NCI-H446 treated with DMSO at 0.1 percent for 48 hours (cell line): Measurements from ENCODE around the gene CILP2.

Experiments used
- DNase-seq: peaks from one replicate; lab custom pipeline; 2025; lab: John Stamatoyannopoulos, UW

Gene CILP2

DNA sequence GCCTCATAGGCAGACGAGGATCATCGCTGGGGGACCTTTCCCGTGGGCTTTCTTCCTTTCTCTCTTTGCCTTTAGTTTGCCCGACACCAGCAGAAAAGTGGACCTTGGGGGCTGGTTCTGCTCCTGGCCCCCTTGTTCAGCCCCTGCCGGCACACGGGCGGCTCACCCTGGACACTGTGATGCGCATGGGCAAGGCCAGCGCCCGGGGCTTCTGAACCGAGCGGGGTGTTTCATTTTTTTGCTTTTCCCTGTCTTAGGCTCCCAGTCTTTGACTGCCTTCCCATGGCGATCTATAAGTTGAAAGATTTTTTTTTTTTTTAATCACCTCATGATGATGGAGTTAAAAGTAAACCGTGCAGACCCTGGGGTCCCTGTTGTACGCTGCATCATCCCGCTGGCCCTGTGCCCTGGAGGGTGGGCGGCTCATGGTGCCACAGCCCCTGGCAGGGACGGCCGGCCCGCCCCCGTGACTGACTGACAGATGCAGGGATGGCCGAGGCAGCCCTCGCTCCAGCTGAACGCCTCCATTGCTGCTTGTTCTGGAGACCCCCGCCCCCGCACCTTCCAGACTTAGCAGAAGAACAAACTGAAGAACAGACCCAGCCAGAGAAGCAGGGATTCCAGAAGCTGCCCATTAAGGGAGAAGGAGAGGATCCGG, 32.3 kb upstream of the CILP2 start:
- no peak for DNase-seq

DNA sequence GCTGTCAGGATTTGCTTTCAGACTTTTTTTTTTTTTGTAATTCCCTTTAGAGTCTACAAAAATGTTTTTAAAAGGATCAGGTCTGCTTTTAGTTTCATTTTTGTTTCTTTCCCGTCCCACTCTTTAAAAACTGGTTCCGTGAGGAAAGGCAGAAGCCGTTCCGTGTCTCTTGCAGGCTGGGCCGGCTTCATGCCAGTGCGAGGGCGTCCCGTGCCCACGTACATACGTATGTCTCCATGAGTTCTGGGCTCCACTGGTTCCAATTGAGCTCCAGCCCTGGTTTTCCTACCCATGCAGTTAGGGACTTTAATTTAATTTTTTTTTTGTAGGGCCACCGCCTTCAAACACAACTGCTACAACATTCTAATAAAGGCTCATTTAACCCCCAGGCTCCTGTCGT, 31.5 kb upstream of the CILP2 start:
- no peak for DNase-seq

DNA sequence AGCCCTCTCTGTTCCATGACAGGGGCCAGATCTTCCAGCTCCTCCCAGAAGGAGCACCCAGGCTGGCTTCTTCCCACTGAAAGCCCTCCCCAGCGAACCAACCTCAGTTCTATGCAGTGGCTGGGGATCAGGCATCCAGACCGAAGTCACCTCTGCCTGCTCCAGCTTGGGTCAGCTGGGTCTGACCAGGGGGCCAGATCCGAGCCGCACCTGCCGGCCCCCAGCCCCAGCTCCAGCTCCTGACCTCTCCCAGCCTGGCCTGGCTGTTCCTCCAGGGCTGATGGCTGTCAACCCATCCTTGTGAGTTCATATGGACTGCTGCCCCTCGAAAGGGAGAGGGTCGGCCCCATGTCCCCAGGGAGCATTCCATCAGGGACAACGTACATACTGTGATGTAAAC, 30.7 kb upstream of the CILP2 start:
- DNase-seq = no peak

DNA sequence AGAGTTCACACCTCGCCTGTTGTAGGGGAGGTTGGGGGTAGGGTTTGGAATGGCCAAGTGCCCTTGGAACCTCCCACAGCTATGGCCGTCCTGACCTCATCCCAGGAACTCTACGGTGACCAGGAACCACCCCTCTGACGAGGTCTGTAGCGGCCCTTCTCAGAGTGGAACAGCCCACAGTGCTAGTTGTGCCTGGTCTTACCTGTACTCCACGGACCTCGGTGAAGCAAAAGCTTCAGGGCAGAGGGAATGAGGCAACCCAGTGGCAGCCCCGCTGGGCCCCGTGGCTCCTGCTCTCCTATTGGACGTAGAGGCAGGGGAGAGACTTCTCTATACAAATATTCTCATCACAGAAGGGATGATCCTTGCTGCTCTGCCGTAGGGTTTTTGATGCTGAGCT, 29.8 kb upstream of the CILP2 start:
- no peak for DNase-seq

DNA sequence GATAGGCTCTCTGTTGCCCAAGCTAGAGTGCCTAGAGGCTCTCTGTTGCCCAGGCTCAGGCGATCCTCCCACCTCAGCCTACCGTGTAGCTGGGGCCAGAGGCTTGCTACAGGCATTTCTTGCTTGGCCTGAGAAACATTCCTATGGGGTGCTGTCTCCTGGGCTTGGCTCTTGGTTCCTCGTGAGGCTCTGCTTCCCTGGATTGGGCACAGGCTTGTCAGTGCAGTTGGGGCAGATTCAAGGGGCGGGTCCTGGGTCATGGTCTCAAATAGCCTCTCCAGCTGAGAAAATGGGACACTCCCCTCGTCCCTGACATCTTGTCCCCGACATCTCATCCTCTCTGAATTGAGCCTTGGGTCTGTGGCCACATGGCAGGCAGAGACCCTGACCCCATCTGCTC, 27.6 kb upstream of the CILP2 start:
- DNase-seq = no peak

DNA sequence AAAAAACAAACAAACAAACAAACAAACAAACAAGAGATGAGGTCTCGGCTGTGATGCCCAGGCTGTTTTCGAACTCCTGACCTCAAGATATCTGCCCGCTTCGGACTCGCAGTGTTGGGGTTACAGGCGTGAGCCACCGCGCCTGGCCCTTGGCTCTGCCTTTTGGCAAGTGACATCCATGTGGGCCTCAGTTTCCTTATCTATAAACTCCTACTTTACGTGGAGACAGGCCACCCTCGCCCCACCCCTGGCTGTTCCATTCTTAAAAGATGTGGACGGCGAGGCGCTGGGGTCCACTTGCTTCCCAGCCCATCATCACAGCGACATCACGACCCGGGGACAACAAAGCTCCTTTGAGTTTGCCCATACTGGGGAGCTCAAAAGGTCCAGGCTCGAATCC, 24.4 kb upstream of the CILP2 start:
- DNase-seq = no peak

DNA sequence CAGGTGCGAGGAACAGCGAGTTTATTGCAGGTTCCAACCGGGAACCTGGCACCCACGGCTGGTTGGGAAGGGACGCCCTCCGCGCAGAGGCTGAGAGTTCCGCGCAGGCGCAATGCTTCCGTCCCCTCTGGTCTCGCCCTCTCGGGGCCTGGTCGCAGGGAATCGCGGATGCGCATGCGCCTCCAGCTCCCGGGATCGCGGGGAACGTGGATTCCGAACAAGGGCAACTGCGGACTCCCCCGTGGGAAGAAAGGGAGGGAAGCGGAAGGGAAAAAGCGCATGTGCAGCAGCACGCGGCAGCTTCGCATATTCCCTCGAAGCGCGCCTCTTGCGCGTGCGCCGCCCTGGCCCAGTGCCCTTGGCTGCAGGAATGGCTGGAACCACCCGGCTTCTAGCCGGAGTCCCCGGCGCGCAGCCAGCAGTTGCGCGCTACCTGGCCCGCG, 23.8 kb upstream of the CILP2 start:
- DNase-seq = no peak

DNA sequence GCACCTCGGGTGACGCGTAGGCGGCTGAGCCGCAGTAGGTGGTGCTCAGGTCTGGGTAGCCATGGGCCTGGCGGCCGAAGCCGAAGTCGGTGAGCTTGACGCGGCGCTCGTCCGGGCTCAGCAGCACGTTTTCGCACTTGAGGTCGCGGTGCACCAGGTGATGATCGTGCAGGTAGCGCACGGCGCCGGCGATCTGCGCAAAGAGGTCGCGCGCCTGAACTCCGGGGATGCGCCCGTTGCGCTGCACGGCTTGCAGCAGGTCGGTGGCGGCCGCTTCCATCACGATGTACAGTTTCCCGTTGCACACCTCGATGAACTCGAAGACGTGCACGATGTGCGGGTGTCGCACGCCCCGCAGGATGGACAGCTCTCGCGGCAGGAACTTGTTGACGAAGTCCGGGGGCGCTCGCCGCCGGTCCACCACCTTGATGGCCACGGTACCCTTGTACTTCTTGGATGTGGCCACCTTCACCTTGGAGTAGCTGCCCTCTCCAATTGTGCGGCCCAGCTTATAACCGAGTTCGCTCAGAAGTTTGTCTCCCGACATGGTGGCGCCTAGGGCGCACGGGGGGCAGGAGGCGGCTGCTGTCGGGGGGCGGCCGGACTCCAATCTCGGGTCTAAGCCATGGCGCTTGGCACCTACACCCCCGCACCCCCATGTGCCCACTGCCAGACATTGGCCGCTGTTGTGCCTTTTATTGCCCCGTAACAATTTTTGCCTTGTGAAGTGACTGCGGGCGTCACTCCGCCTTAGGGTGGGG, 23.0 kb upstream of the CILP2 start, which contains the start of gene TSSK6:
Gene TSSK6 (minus strand): TSS at position 668 of the 761 bp plus-strand sequence. CDS start 121 bp downstream, at position 547.
- no peak for DNase-seq

DNA sequence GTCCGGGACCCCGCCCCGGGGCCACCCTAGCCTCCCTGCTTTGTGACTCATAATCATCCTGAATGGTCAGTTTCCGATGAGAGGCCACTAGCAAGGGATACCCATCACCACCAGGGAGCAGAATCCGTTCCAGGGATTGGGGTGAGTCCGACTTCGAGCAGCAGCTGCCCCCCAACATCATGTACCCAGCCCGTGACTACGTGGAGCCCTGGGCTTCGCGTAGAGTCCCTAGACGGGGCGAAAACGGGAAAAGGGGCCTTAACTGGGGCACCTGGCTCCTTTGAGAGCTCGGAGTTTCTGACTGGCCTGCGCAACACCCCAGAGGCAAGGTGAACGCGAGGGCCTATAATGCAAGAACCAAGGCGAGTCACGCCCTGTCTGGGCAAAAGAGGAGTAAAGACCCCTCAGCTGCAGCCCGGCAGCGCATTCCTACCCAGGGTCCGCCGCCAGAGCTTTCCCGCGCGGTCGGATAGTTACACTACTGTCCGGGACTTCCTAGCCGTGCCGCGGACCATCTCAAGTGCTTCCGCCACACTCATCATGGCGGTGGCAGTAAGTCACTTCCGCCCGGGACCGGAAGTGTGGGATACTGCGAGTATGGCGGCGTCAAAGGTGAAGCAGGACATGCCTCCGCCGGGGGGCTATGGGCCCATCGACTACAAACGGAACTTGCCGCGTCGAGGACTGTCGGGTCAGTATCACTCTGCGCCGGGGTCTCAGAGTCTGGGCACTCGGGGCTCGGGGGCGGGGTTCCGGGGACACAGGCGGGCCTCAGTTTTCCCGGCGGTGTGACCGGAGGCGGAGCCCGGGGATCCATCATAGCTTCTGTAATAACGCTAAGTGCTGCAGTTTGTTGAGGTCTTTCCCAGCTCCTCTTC, 22.2 kb upstream of the CILP2 start, which contains the start of gene NDUFA13:
Gene NDUFA13 (plus strand): TSS at position 584 of the 878 bp plus-strand sequence. CDS start 14 bp downstream, at position 598.
- DNase-seq = peak; percentile 87

DNA sequence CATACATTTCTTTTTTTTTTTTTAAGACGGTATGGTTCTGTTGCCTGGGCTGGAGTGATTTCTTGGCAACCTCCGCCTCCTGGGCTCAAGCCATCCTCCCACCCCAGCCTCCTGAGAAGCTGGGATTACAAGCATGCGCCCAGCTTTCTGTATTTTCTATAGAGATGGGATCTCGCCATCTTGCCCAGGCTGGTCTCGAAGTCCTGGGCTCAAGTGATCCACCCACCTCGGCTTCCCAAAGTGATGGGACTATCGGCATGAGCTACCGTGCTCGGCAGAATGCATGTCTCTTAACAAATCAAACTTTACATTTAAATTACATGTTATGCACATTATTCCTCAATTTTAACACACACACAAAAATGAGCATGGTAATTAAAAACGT, 20.8 kb upstream of the CILP2 start:
- no peak for DNase-seq

DNA sequence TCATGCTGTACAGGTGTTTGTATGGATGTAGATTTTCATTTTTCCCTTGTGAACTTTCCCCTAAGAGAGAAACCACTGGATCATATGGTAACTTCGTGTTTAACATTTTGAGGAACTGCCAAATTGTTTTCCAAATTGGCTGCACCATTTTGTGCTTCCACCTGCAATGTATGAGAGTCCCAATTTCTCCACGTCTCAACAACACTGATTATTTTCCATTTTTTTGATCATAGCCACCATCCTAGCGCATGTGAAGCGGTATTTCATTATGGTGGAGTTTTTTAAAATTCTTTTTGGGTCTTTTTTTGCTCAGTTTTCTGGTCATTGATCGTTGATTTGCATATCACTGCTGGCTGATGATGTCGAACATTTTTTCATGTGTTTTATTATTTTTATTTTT, 17.1 kb upstream of the CILP2 start:
- DNase-seq = no peak

DNA sequence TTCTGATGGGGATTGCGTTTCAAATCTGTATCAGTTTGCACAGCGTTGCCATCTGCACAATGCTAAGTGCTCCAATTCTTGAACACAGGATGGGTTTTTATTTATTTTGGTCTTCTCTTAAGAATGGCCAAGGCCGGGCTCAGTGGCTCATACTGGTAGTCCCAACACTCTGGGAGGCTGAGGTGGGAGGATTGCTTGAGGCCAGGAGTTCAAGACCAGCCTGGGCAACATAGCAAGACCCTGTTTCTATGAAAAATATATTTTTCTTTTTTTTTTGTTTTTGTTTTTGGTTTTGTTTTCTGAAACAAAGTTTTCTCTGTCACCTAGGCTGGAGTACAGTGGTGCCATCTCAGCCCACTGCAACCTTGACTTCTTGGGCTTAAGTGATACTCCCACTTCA, 14.9 kb upstream of the CILP2 start:
- no peak for DNase-seq

DNA sequence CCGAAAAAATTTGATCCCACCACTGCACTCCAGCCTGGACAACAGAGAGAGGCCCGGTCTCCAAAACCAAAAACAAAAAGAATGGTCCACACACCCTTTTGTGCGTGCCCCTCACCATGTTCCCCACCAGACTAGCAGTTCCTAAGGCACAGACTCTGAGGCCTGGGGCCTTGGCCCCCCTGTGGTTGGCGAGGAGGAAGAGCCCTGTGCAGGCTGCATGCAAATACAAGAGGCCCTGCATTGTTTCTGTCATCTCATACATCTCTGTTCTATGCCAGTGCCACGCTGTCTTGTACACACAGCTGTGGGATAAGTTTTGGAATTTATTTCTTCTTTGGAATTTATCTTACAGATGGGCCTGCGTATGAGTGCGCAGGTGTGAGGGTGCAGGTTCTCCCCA, 14.0 kb upstream of the CILP2 start:
- DNase-seq = no peak

DNA sequence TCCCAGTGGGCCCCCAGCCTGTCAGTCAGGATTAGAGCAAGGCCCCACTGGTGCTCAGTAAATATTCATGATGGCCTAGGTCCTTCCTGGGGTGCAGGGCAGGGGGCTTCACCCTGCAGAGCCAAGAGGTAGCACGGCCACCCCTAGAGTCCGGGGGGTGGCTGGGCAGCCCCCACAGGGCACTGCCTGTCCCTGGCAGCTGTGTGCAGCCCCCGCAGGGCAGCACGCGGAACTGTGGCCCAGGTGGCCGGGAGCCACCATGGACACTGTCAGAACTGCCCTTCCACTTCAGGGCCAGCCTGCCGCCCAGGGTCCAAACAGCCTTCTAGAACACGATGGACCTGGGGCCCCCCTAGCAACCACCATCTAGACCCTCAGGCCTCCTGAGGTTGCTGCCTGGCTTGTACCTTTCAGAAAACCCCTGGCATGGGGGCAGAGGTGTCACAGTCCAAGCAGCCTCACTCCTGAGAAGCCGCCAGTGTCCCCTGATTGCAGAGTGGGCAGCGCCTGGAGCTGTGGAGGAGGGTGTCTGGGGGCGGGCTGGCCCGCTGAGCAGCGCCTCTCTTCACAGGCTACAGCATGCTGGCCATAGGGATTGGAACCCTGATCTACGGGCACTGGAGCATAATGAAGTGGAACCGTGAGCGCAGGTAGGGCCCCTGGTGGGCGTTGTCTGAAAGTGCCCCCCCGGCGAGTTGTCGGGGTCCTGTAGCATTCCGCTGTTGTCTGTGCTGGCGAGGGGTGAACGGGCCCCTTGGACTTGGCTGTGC, 12.3 kb upstream of the CILP2 start:
- no peak for DNase-seq

DNA sequence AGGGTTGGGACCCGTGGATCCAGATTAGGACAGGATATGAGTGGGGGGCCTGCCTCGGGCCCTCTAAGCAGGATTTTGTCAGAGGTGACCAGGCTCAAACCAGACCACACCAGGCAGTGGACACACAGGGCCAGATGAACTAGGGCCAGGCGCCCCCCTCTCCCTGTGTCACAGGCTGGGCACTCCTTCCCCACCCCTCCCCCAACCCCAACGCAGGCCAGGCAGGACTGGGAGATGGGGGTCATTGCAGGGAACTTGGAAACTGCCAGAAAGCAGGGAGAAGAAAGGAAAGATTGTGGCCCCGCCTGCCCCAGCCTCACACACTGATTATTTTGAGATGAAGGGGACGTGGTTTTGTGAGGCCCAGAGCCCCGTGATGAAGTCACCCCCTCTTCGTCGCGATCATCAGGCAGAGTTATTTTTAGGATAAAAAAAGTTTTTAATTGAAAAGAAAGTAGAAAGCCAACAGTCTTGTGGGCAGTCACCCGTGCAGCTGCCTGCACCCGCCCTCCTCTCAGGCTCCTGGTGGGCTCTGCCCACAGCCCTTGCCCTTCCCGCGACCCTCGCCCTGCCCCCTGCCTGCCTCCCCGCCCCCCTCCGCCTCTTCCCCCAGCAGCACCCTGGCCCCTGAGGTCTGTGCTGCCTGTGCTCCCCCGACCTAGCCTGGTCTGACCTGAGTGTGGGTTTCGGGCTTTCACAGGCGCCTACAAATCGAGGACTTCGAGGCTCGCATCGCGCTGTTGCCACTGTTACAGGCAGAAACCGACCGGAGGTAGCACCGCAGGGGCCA, 11.3 kb upstream of the CILP2 start:
- no peak for DNase-seq

DNA sequence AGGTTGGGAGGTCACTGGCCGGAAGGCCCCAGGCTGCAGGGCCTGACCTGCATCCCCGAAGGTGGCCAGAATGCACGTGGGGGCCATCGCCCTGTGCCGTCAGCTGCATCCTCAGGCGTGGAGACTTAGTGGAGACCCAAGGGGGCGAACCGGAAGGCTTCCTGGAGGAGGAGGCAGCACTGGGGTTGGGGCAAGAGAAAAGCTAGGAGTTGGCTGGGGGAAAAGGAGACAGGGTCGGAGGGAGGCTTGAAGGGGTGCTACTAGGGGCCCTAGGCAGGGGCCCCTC, 10.8 kb upstream of the CILP2 start:
- no peak for DNase-seq

DNA sequence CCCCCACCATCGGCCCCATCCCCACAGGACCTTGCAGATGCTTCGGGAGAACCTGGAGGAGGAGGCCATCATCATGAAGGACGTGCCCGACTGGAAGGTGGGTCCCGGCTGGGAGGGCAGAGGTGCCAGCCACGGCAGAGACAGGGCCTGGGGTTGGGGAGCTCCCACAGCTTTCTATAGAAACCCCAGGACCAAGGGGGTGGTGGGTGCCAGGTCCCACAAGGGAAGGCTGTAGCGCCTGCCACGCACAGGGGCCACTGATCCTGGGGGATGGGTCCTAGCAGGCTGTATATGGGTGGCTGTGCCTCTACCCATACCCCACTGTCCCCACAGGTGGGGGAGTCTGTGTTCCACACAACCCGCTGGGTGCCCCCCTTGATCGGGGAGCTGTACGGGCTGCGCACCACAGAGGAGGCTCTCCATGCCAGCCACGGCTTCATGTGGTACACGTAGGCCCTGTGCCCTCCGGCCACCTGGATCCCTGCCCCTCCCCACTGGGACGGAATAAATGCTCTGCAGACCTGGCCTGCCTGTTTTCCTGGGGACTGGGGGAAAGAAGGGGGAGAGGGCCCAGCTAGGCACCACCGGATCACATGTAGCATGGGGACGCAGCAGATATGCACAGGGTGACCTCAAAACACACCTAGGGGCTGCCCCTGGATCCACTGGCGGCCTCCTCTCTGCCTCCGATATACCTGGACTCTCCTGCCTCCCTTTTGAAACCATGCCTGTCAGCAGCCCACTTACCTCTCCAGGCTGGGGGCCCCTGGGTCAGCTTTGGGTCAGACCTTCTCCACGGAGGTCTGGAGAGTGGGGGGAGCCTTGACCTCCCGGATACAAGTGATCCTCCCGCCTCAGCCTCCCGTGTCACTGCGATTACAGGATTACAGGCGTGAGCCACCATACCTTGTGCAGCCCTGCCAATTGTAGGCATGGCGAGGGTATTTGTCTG, 10.1 kb upstream of the CILP2 start:
- no peak for DNase-seq

DNA sequence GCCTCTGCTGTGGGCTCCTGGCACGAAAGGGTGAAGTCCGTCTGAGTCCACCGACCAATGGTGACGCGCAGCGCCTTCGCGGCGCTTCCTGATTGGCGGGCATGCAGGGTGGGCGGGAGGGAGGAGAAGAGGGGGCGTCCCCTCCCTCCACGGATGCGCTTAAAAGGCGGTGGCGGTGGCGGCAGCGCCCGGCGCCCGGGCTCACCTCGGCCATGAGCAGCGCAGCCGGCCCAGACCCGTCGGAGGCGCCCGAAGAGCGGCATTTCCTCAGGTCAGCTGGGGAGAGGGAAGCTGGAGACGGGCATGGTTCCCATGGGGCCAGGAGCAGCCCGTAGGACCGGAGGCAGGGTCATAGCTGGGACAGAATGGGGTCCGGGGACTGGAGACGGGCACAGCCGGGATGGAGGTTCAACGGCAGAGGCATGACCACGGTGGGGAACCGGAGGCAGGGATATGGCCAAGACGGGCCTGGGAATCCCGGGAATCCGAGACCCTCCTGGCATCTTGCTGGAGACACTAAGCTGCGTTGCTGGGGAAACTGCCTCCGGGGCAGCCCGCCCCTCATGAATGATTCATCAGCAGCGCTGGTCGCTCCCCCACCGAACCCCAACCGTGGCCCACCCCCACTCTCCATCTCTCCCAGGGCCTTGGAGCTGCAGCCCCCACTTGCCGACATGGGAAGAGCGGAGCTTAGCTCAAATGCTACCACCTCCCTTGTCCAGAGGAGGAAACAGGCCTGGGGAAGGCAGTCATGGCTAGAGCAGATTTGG, 9.2 kb upstream of the CILP2 start, which contains the start of gene YJEFN3:
Gene YJEFN3 (plus strand): TSS at position 191 of the 770 bp plus-strand sequence. CDS start 22 bp downstream, at position 213.
- DNase-seq = no peak

DNA sequence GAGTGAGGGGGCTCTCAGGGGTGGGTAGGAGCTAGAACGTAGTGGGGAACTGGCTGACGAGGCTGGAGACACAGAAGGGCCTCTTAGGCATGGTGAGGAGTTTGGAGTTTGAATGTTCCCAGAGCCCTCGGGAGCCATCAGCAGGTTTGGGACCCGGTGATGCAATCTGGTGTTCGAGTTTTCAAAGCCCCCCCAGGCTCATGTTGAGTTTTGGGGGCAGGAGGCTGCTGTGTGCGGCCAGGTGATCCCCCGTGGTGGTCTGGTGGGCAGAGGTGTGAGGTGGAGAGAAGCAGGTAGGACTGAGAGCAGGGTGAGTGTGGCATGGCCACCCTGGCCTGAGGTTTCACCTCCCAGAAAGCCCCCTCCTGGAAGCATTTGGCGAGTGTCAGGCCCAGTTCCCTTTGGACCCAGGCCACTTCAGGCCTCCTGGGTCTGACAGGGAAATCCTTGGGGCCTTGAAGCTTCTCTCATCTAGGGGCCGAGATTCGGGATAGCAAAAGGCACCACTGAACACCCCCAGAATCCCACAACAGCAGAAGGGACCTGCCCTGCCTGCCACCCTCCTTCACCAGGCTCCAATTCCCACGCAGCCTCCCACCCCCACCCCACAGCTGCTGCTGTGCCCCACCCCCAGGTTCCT, 8.2 kb upstream of the CILP2 start:
- no peak for DNase-seq
